Activated naive CD4-positive, alpha-beta T cell treated with anti-CD3 and anti-CD28 coated beads, Interleukin-2, amount 50 U/mL, for 24 hours (primary cell): ENCODE results near the gene ISG20.

Experiments
- H3K27ac Mint-ChIP-seq: one replicate; pipeline ENCODE4 v1.8.0; 2021; ENCODE audit warnings: mild to moderate bottlenecking, mixed read lengths
- H3K27me3 Mint-ChIP-seq: one replicate; pipeline ENCODE4 v1.8.0; 2021; ENCODE audit warnings: mixed read lengths
- H3K36me3 Mint-ChIP-seq: one replicate; pipeline ENCODE4 v1.8.0; 2021; ENCODE audit warnings: mixed read lengths
- H3K4me1 Mint-ChIP-seq: one replicate; pipeline ENCODE4 v1.8.0; 2021; ENCODE audit warnings: mixed read lengths
- H3K4me3 Mint-ChIP-seq: one replicate; pipeline ENCODE4 v1.8.0; 2021; ENCODE audit warnings: mild to moderate bottlenecking, mixed read lengths
- H3K9me3 Mint-ChIP-seq: one replicate; pipeline ENCODE4 v1.8.0; 2021; ENCODE audit warnings: mixed read lengths

The ISG20 gene

GRCh38 chr15:88702983-88703382 is 64.2 kb downstream of the ISG20 start:
- Mint-ChIP-seq H3K27ac (no peak overlapping the region), H3K4me3 (no peak overlapping the region), H3K27me3 (peaks cover 19% of the 10 kb centered on the region)

GRCh38 chr15:88703533-88703932 is 64.7 kb downstream of the ISG20 start:
- Mint-ChIP-seq H3K4me1 (peaks cover 13% of the 10 kb centered on the region), H3K36me3 (no peaks in the 10 kb centered on the region), H3K27me3 (peaks cover 19% of the 10 kb centered on the region), H3K4me3 (no peak overlapping the region), H3K9me3 (no peaks in the 10 kb centered on the region), H3K27ac (no peak overlapping the region)

More at GRCh38 chr15:88702983-88703382, 64.2 kb downstream of the ISG20 start:
- H3K9me3 Mint-ChIP-seq: no peaks in the 10 kb centered on the region
- no peaks in the 10 kb centered on the region for H3K36me3 Mint-ChIP-seq
- peaks cover 13% of the 10 kb centered on the region for H3K4me1 Mint-ChIP-seq

GRCh38 chr15:88704791-88705768 is 66.3 kb downstream of the ISG20 start:
- peak overlapping the region; percentile 77 for H3K4me3 Mint-ChIP-seq
- H3K9me3 Mint-ChIP-seq: no peaks in the 10 kb centered on the region
- peaks cover 20% of the 10 kb centered on the region for H3K27me3 Mint-ChIP-seq
- H3K4me1 Mint-ChIP-seq: peaks cover 13% of the 10 kb centered on the region
- no peaks in the 10 kb centered on the region for H3K36me3 Mint-ChIP-seq
- no peak overlapping the region for H3K27ac Mint-ChIP-seq

- no peaks in the 10 kb centered on the region for H3K9me3 Mint-ChIP-seq
- H3K27me3 Mint-ChIP-seq: peaks cover 20% of the 10 kb centered on the region
- peaks cover 13% of the 10 kb centered on the region for H3K4me1 Mint-ChIP-seq
- H3K27ac Mint-ChIP-seq: no peak overlapping the region
- H3K4me3 Mint-ChIP-seq: peak overlapping the region; percentile 77
- H3K36me3 Mint-ChIP-seq: no peaks in the 10 kb centered on the region
Observed at GRCh38 chr15:88705769-88706165, 67.0 kb downstream of the ISG20 start.
